22Rv1 (cell line): ENCODE measurements around the gene SELENBP1.

Experiments
- CTCF ChIP-seq: fragments of 450-650 bp; IDR thresholded peaks from 2 replicates; pipeline ENCODE4 v1.5.1; 2017; ENCODE audit warnings: mild to moderate bottlenecking
- ZFX ChIP-seq: fragments of 450-650 bp; IDR thresholded peaks from 2 replicates; pipeline ENCODE4 v1.6.1; 2017; ENCODE audit warnings: antibody characterized with exemption, borderline replicate concordance

- no peak for TF ChIP-seq CTCF
- no peak for TF ChIP-seq ZFX
Measured at GRCh38 chr1:151408891-151409290, 36.4 kb upstream of the SELENBP1 start.
